Mammary epithelial cell (primary cell): Measurements from ENCODE around the gene ZWILCH.

ENCODE experiments used
- CTCF ChIP-seq, 2 donors: IDR thresholded peaks in 1 of 2; conservative IDR thresholded peaks in 1 of 2; 2 replicates each; pipeline ENCODE4 v1.5.1; 2011 to 2012; ENCODE audit warnings: inconsistent platforms in 2 of 2, low read length in 2 of 2, mild to moderate bottlenecking in 2 of 2, control low read depth in 1 of 2, low read depth in 1 of 2; ENCODE audit not compliant: insufficient read depth in 1 of 2; ENCODE audit errors: extremely low read depth in 1 of 2
- EZH2 ChIP-seq: IDR thresholded peaks from 2 replicates; pipeline ENCODE4 v1.6.1; 2012; ENCODE audit warnings: low read length, inconsistent platforms, borderline replicate concordance

GRCh38 chr15:66555685-66556084 lies 50.6 kb downstream of the ZWILCH start:
- TF ChIP-seq CTCF (conservative IDR thresholded peaks at IDR 0.05 in 1 of 2, IDR thresholded peaks at IDR 0.05 in 1 of 2; ENCODE audit: extremely low read depth in 1 of 2, insufficient read depth in 1 of 2, low read depth in 1 of 2, low read length in 2 of 2) (no peak), EZH2 (no peak)
